Spleen (tissue), 11 donors: Measurements from ENCODE around the gene COQ10A. TPM values are rescaled to one million over a fixed set of nuclear protein-coding genes. Genes with fewer than 3 reads are reported as not detected.

ENCODE experiments used
- DNase-seq: peaks from one replicate; pipeline ENCODE4 v3.0.0-alpha.2; 2020
- H3K27ac ChIP-seq, 8 donors: fragments of 200-600 bp; sonication (generic) in 7 of 8; 1 replicate in 4 of 8; 2 replicates in 4 of 8; pipeline versions ENCODE4 v1.5.0 to v1.8.0; 2016 to 2021; ENCODE audit warnings: inconsistent platforms in 4 of 8, mild to moderate bottlenecking in 4 of 8, moderate library complexity in 1 of 8
- H3K27me3 ChIP-seq, 7 donors: fragments of 200-600 bp; sonication (generic) in 6 of 7; replicated peaks in 1 of 7; 1 replicate in 4 of 7; 2 replicates in 3 of 7; pipeline versions ENCODE4 v1.5.0 to v1.8.0; 2016 to 2021; ENCODE audit warnings: inconsistent platforms in 3 of 7, mild to moderate bottlenecking in 1 of 7
- H3K36me3 ChIP-seq, 6 donors: fragments of 200-600 bp; sonication (generic) in 5 of 6; 1 replicate in 4 of 6; 2 replicates in 2 of 6; pipeline versions ENCODE4 v1.5.0 to v1.8.0; 2016 to 2021; ENCODE audit warnings: inconsistent platforms in 2 of 6
- H3K4me1 ChIP-seq, 6 donors: fragments of 200-600 bp; sonication (generic) in 5 of 6; 1 replicate in 3 of 6; 2 replicates in 3 of 6; pipeline versions ENCODE4 v1.5.0 to v1.8.0; 2016 to 2021; ENCODE audit warnings: inconsistent platforms in 3 of 6
- H3K4me3 ChIP-seq, 8 donors: fragments of 200-600 bp; sonication (generic) in 7 of 8; 1 replicate in 4 of 8; 2 replicates in 4 of 8; pipeline versions ENCODE4 v1.5.0 to v1.8.0; 2016 to 2021; ENCODE audit warnings: inconsistent platforms in 4 of 8, mild to moderate bottlenecking in 4 of 8, moderate library complexity in 2 of 8
- H3K9me3 ChIP-seq, 8 donors: fragments of 200-600 bp; sonication (generic) in 7 of 8; 1 replicate in 4 of 8; 2 replicates in 4 of 8; pipeline versions ENCODE4 v1.5.0 to v1.8.0; 2016 to 2021; ENCODE audit warnings: inconsistent platforms in 4 of 8
- POLR2A ChIP-seq, 3 donors: fragments of 450-650 bp; IDR thresholded peaks; one replicate each; pipeline ENCODE4 v1.5.1; 2017; ENCODE audit warnings: antibody characterized with exemption in 3 of 3, mild to moderate bottlenecking in 1 of 3
- POLR2AphosphoS5 ChIP-seq, 3 donors: sonication (generic); formaldehyde crosslinking; IDR thresholded peaks; one replicate each; pipeline ENCODE4 v1.5.1; 2017; ENCODE audit warnings: antibody characterized with exemption in 3 of 3
- WGBS, 5 donors: extraction: QIAGEN DNeasy Blood & Tissue Kit in 3 of 5; methylation state at CpG; one replicate each; pipeline versions ENCODE4 v1.1.5 to v1.1.7; 2013 to 2018; 5-methylcytosine and 5-hydroxymethylcytosine counted together
- intact Hi-C: fragments of 100-400 bp; cut with DNase I; formaldehyde crosslinking; loops from one replicate; pipeline ENCODE4 v1.15.0; 2023; ENCODE audit warnings: low total_unique reads
- polyA plus RNA-seq, 3 donors: library from polyadenylated mRNA; stranded (reverse); fragments of 200-250 nt; gene quantifications; one replicate each; pipeline ENCODE4 v1.2.1, GENCODE V29; 2013
- total RNA-seq, 7 donors: library from RNA; depleted of rRNA in 3 of 7; stranded (reverse); fragments of >200 nt in 3 of 7; fragmentation: NEBNext Ultra II Directional in 4 of 7; extraction: Animal tissue kit (Norgen Biotek cat#: 25700) in 4 of 7; gene quantifications; one replicate each; pipeline versions ENCODE4 v1.1.0 to v1.2.1, GENCODE V29; 2016 to 2021
- TF ChIP-seq, protein P1 (sequence below), 11 experiments: fragments of 200-600 bp in 7 of 11; fragments of 450-650 bp in 4 of 11; sonication (generic) in 4 of 11; IDR thresholded peaks in 8 of 11; conservative IDR thresholded peaks in 3 of 11; 1 replicate in 7 of 11; 2 replicates in 4 of 11; pipeline versions ENCODE4 v1.4.0 to v1.8.0; 2016 to 2021; ENCODE audit warnings: antibody characterized with exemption in 11 of 11, inconsistent platforms in 4 of 11, mild to moderate bottlenecking in 1 of 11
- donor health status: healthy with polysubstance abuse.
- donor health status: DM: no; HTN: no; CAD: no; lungs with moderate emphysema.
- donor health status: DM: no; HTN: no; CAD: no.
- donor health status: Bipolar disorder and iron deficiency.
- donor health status: healthy.
- donor health status: DM: no; HTN: no; CAD: no.
- donor health status: DM: yes; HTN: yes; CAD: no.

Gene COQ10A
- total and polyA plus RNA-seq, 10 donors, result 13.9 to 37.3 (median 20.1) TPM

- no peak for TF ChIP-seq POLR2A (IDR thresholded peaks at IDR 0.05)
- TF ChIP-seq, protein P1, sequence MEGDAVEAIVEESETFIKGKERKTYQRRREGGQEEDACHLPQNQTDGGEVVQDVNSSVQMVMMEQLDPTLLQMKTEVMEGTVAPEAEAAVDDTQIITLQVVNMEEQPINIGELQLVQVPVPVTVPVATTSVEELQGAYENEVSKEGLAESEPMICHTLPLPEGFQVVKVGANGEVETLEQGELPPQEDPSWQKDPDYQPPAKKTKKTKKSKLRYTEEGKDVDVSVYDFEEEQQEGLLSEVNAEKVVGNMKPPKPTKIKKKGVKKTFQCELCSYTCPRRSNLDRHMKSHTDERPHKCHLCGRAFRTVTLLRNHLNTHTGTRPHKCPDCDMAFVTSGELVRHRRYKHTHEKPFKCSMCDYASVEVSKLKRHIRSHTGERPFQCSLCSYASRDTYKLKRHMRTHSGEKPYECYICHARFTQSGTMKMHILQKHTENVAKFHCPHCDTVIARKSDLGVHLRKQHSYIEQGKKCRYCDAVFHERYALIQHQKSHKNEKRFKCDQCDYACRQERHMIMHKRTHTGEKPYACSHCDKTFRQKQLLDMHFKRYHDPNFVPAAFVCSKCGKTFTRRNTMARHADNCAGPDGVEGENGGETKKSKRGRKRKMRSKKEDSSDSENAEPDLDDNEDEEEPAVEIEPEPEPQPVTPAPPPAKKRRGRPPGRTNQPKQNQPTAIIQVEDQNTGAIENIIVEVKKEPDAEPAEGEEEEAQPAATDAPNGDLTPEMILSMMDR (IDR thresholded peaks at IDR 0.05 in 8 of 11, conservative IDR thresholded peaks at IDR 0.05 in 3 of 11), result no peak
- intact Hi-C loops, result no loop called here
These were observed 45.4 kb upstream of the COQ10A start for GRCh38 chr12:56221232-56221756.

DNA sequence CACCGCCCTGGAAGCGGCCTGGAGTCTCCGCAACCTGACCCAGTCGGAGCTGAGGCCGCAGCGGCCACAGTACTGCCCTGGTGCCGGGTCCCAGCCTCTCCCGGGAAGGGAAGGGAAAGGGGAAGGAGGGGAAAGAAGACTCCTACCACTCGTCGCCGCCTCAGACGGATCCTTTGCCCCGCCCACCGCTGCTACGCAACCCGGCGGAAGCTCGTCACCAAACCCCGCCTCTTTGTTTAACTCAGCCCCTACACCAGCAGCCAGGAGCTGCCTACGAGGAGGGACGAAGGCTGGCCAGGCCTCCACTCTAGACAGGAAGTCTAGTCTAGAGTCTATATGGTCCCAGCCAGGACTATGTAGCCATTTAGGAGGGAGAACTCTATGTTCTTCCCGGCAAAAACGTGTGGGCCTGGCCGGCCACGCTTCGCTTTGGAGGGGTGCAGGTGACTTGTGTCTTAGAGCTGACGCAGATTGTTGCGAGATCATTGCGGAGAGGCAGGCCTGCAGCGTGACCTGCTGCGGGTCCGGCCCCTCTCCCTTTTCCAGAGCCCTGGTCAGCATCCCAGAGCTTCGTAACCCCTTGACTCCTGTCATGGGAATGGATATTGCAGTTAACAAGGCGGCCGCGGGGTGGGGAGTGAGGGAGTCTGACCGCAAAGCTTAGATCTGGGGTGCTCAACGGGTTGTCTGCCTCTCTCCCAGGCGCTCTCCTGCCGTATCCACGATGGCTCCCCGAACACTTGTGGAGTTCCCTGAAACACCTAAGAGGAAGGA, 44.8 kb upstream of the COQ10A start, which contains the start of gene RNF41:
RNF41 (minus strand) TSS at position 166 of the 774 bp plus-strand sequence. CDS start 7,875 bp downstream, outside the sequence.
- peaks cover 37 to 79% (median 63%) of the 10 kb centered on the region in 6 donors for H3K4me1 ChIP-seq
- no peaks in the 10 kb centered on the region for H3K27me3 ChIP-seq
- no peaks in the 10 kb centered on the region for H3K9me3 ChIP-seq
- peaks cover 0 to 27% (median 2%) of the 10 kb centered on the region in 6 donors for H3K36me3 ChIP-seq
- H3K4me3 ChIP-seq, result peak within 1 kb of the TSS; percentile 66 to 86 (median 75)
- TF ChIP-seq, protein P1 (IDR thresholded peaks at IDR 0.05 in 8 of 11, conservative IDR thresholded peaks at IDR 0.05 in 3 of 11), result peak in 3 of 11 experiments; percentile 23 to 40 (median 32)
- peak in 2 of 3 donors; percentile 83 to 88 for TF ChIP-seq POLR2A (IDR thresholded peaks at IDR 0.05)
- TF ChIP-seq POLR2AphosphoS5 (IDR thresholded peaks at IDR 0.05), result peak; percentile 98 to 99 (median 99)
- H3K27ac ChIP-seq, result peak within 1 kb of the TSS; percentile 92 to 97 (median 96)
- DNase-seq, result peak; percentile 99
- intact Hi-C loops, result no loop called here
- 1% methylated on average over 28 to 42 of the region's 42 CpGs for WGBS, 5 donors

More at GRCh38 chr12:56221232-56221756, 45.4 kb upstream of the COQ10A start:
- peak; percentile 81 for DNase-seq
- H3K27ac ChIP-seq, result peak overlapping the region; percentile 92 to 97 (median 96)
- peaks cover 0 to 28% (median 7%) of the 10 kb centered on the region in 6 donors for H3K36me3 ChIP-seq
- no peaks in the 10 kb centered on the region for H3K9me3 ChIP-seq
- H3K27me3 ChIP-seq, result no peaks in the 10 kb centered on the region
- H3K4me1 ChIP-seq, result peaks cover 37 to 84% (median 63%) of the 10 kb centered on the region in 6 donors
- WGBS, 5 donors, result 0 to 2% (median 1%) methylated on average over 14 to 21 of the region's 21 CpGs
- H3K4me3 ChIP-seq, result peak overlapping the region; percentile 66 to 86 (median 75)

- Histone ChIP-seq H3K36me3 (peaks cover 0 to 27% (median 2%) of the 10 kb centered on the region in 6 donors), H3K27ac (peak overlapping the region; percentile 92 to 97 (median 96)), H3K4me1 (peaks cover 37 to 74% (median 59%) of the 10 kb centered on the region in 6 donors), H3K27me3 (no peaks in the 10 kb centered on the region), H3K9me3 (no peaks in the 10 kb centered on the region), H3K4me3 (peak overlapping the region; percentile 66 to 86 (median 75))
- TF ChIP-seq, protein P1 (IDR thresholded peaks at IDR 0.05 in 8 of 11, conservative IDR thresholded peaks at IDR 0.05 in 3 of 11), result no peak
- TF ChIP-seq POLR2AphosphoS5 (IDR thresholded peaks at IDR 0.05) (no peak), POLR2A (IDR thresholded peaks at IDR 0.05) (no peak)
- no peak for DNase-seq
- intact Hi-C loops, result no loop called here
- WGBS, 5 donors, result 4 to 12% (median 6%) methylated on average over 4 of the region's 4 CpGs
These were observed 44.2 kb upstream of the COQ10A start for GRCh38 chr12:56222531-56222895.
